ENCODE measurements around the gene VIPAS39.

DNA sequence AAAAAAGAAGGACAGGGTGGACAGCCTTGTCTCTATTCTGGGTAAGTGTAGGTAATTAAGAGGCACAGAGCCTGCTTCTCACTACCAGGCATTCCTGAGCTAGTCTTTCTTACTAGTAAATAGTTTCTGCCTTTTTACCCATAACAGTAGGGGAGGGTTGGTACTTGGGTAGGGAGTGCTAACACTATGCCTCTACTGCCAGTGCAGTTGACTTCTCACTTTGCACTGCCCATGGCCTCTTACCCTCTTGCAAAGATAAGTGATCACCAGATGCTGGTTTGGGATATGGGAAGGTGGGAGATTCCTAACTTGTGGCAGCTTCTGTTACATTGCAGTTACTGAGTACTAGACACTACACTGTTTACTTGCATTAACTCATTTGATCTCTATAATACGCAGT lies 12.1 kb upstream of the VIPAS39 start:
- TF ChIP-seq CTCF (conservative IDR thresholded peaks at IDR 0.05): no peak
- no peak for TF ChIP-seq ZFX (IDR thresholded peaks at IDR 0.05)
